ENCODE measurements around the gene PDRG1.

The PDRG1 gene

GRCh38 chr20:31951530-31952453, at the start of gene PDRG1:
TSS of gene PDRG1 (minus strand) at chr20:31952046. CDS start at chr20:31951961, 85 bp downstream.
- H3K36me3 ChIP-seq (ENCODE audit: insufficient read depth, low read length) = peaks cover 34% of the 10 kb centered on the region

DNA sequence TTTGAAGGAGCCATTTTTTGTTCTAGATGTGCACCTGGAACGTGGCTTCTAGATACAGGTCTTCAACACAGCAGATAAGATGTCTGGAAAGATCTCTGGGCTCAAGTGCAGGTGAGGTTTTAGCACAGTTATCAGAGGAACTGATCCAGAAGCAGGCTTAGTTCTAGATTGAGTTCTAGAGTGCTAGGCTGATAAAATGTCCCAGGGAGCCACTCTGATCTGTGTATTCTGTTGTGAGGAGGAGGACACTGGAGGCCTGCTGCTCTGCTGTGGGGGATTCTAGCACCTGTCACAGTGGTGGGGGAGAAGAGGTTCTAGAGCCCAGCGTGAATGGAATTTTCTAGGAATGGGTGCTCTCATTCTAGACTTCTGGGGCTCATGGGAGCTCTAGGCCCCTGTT, 46.4 kb upstream of the PDRG1 start:
- no peaks in the 10 kb centered on the region for H3K36me3 ChIP-seq (ENCODE audit: insufficient read depth, low read length)
- peaks cover 41% of the 10 kb centered on the region for H3K27me3 ChIP-seq (ENCODE audit: insufficient read depth, low read length)
- H3K4me3 ChIP-seq (ENCODE audit: low read length) = no peak overlapping the region
- H2AFZ ChIP-seq (ENCODE audit: low read depth, low read length) = no peak overlapping the region
- H3K9me3 ChIP-seq (ENCODE audit: low read length) = peaks cover 3% of the 10 kb centered on the region
- H3K4me1 ChIP-seq (ENCODE audit: insufficient read depth, low read length) = no peaks in the 10 kb centered on the region

More at GRCh38 chr20:31951530-31952453, at the start of gene PDRG1:
- Histone ChIP-seq H3K4me3 (ENCODE audit: low read length) (peak within 1 kb of the TSS; percentile 100), H3K4me1 (ENCODE audit: insufficient read depth, low read length) (peaks cover 14% of the 10 kb centered on the region), H3K9me3 (ENCODE audit: low read length) (peaks cover 6% of the 10 kb centered on the region), H3K27me3 (ENCODE audit: insufficient read depth, low read length) (peaks cover 3% of the 10 kb centered on the region), H2AFZ (ENCODE audit: low read depth, low read length) (peak within 1 kb of the TSS; percentile 84)

DNA sequence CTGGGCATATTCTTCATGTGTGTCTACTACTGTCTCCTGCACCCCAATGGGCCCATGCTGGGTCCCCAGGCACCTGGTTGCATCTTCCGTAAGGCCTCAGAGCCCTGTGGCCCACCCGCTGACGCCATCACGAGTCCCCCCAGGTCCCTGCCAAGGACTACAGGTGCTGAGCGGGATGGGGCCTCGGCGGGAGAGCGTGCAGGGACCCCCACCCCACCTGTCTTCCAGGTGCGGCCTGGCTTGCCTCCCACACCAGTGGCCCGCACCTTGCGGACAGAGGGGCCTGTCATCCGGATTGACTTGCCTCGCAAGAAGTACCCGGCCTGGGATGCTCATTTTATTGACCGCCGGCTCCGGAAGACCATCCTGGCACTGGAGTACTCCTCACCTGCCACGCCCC, 45.1 kb upstream of the PDRG1 start:
- no peak overlapping the region for H2AFZ ChIP-seq (ENCODE audit: low read depth, low read length)
- H3K9me3 ChIP-seq (ENCODE audit: low read length) = peaks cover 3% of the 10 kb centered on the region
- H3K27me3 ChIP-seq (ENCODE audit: insufficient read depth, low read length) = peaks cover 48% of the 10 kb centered on the region

GRCh38 chr20:31992086-31992485, 40.2 kb upstream of the PDRG1 start:
- Histone ChIP-seq H3K9me3 (ENCODE audit: low read length) (peaks cover 3% of the 10 kb centered on the region), H3K4me1 (ENCODE audit: insufficient read depth, low read length) (no peaks in the 10 kb centered on the region), H3K36me3 (ENCODE audit: insufficient read depth, low read length) (no peaks in the 10 kb centered on the region), H2AFZ (ENCODE audit: low read depth, low read length) (no peak overlapping the region), H3K4me3 (ENCODE audit: low read length) (no peak overlapping the region), H3K27me3 (ENCODE audit: insufficient read depth, low read length) (peaks cover 42% of the 10 kb centered on the region)

More for the DNA sequence above, 45.1 kb upstream of the PDRG1 start:
- H3K4me1 ChIP-seq (ENCODE audit: insufficient read depth, low read length) = no peaks in the 10 kb centered on the region
- no peaks in the 10 kb centered on the region for H3K36me3 ChIP-seq (ENCODE audit: insufficient read depth, low read length)
- H3K4me3 ChIP-seq (ENCODE audit: low read length) = no peak overlapping the region

DNA sequence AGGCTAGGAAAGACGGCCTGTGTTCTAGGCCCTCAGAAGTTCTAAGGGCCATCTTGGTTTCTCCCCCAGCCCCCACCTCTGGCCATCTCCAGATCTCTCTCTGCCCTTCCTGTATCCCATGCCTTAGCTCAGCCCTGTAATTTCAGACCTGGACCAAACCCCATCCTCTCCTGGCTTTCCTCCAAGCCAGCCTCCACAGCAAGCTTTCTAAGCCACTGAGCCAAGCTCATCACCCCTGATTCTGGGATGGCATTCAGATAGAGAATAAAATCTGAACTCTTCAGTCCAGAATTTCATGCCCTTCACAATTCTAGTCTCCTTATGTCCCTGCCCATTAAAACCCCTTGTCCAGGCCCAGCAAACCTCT, 39.5 kb upstream of the PDRG1 start:
- no peaks in the 10 kb centered on the region for H3K36me3 ChIP-seq (ENCODE audit: insufficient read depth, low read length)
- H2AFZ ChIP-seq (ENCODE audit: low read depth, low read length) = no peak overlapping the region
- peaks cover 36% of the 10 kb centered on the region for H3K27me3 ChIP-seq (ENCODE audit: insufficient read depth, low read length)
- H3K4me1 ChIP-seq (ENCODE audit: insufficient read depth, low read length) = no peaks in the 10 kb centered on the region
- no peaks in the 10 kb centered on the region for H3K9me3 ChIP-seq (ENCODE audit: low read length)
- no peak overlapping the region for H3K4me3 ChIP-seq (ENCODE audit: low read length)

DNA sequence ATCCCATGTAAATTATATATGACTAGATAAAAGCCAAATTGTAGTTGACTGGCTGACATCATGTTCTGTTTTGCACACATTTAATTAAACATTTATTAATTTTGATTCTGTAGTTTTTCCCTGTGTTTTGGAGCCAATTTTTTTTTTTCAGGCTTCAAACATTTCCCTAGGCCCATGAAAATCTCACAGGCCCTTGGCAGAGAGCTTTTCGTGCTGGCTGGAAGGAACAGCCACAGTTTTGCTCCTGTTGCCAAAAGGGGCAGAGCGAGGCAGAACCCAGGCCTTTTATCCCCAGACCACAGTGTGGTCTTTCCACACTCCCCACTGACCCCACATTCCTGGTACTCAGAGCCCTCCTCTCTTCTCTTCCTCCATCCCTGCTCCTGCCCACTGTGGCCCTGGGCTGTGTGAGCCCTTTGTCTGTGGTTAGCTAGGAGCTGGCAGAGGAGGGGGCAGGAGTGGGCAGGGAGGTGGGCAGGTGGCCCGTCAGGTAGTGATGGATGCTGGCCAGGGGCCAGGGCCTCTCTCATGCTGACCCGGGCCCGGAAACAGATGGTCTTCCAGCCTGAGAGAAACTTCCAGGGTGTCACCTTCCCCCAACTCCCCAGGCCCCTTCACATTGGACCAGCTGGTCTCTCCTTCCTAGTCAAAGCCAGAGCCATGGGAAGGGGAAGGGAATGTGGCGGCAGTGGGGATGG, 38.9 kb upstream of the PDRG1 start:
- Histone ChIP-seq H3K4me3 (ENCODE audit: low read length) (no peak overlapping the region), H3K27me3 (ENCODE audit: insufficient read depth, low read length) (peaks cover 32% of the 10 kb centered on the region), H2AFZ (ENCODE audit: low read depth, low read length) (no peak overlapping the region), H3K4me1 (ENCODE audit: insufficient read depth, low read length) (no peaks in the 10 kb centered on the region), H3K36me3 (ENCODE audit: insufficient read depth, low read length) (no peaks in the 10 kb centered on the region), H3K9me3 (ENCODE audit: low read length) (no peaks in the 10 kb centered on the region)

DNA sequence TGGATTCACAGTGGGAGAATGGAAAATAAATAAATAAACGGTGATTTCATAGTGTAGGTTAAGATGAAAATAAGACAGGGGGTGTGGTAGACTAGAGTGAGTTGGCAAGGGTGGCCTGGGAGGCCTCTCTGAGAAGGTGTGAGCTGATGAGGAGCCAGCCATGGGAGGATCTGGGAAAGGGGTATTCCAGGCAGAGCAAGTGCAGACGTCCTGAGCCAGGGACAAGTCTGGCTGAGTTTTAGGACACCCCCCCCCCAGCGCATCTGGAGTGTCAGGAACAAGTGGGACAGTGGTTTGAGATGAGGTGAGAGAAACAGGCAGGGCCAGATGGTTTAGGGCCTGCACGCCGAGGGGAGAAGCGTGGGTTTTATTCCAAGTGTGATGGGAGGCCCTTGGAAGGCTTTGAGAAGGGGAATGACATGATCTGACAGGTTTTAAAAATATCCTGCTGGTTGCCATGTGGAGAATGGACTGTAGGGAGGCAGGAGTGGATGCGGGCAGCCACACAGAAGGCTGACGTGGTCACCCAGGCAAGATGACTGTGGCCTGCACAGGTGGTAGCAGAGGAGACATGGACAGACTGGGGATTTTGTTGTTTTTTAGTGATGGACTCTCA, 37.3 kb upstream of the PDRG1 start:
- Histone ChIP-seq H3K4me3 (ENCODE audit: low read length) (no peak overlapping the region), H3K36me3 (ENCODE audit: insufficient read depth, low read length) (no peaks in the 10 kb centered on the region), H3K4me1 (ENCODE audit: insufficient read depth, low read length) (no peaks in the 10 kb centered on the region), H2AFZ (ENCODE audit: low read depth, low read length) (no peak overlapping the region), H3K27me3 (ENCODE audit: insufficient read depth, low read length) (peaks cover 15% of the 10 kb centered on the region), H3K9me3 (ENCODE audit: low read length) (no peaks in the 10 kb centered on the region)

GRCh38 chr20:31988430-31989015, 36.7 kb upstream of the PDRG1 start:
- H3K36me3 ChIP-seq (ENCODE audit: insufficient read depth, low read length) = no peaks in the 10 kb centered on the region
- peaks cover 9% of the 10 kb centered on the region for H3K27me3 ChIP-seq (ENCODE audit: insufficient read depth, low read length)
- H3K4me1 ChIP-seq (ENCODE audit: insufficient read depth, low read length) = no peaks in the 10 kb centered on the region
- H3K4me3 ChIP-seq (ENCODE audit: low read length) = no peak overlapping the region
- H2AFZ ChIP-seq (ENCODE audit: low read depth, low read length) = no peak overlapping the region
- H3K9me3 ChIP-seq (ENCODE audit: low read length) = no peaks in the 10 kb centered on the region

GRCh38 chr20:31987744-31988143, 35.9 kb upstream of the PDRG1 start:
- peaks cover 1% of the 10 kb centered on the region for H3K27me3 ChIP-seq (ENCODE audit: insufficient read depth, low read length)
- H3K9me3 ChIP-seq (ENCODE audit: low read length) = no peaks in the 10 kb centered on the region
- H3K4me1 ChIP-seq (ENCODE audit: insufficient read depth, low read length) = no peaks in the 10 kb centered on the region
- no peak overlapping the region for H3K4me3 ChIP-seq (ENCODE audit: low read length)
- H3K36me3 ChIP-seq (ENCODE audit: insufficient read depth, low read length) = no peaks in the 10 kb centered on the region
- no peak overlapping the region for H2AFZ ChIP-seq (ENCODE audit: low read depth, low read length)

GRCh38 chr20:31984981-31985471, 33.2 kb upstream of the PDRG1 start:
- no peaks in the 10 kb centered on the region for H3K9me3 ChIP-seq (ENCODE audit: low read length)
- H3K4me1 ChIP-seq (ENCODE audit: insufficient read depth, low read length) = no peaks in the 10 kb centered on the region
- no peaks in the 10 kb centered on the region for H3K27me3 ChIP-seq (ENCODE audit: insufficient read depth, low read length)
- H2AFZ ChIP-seq (ENCODE audit: low read depth, low read length) = no peak overlapping the region
- H3K4me3 ChIP-seq (ENCODE audit: low read length) = no peak overlapping the region
- no peaks in the 10 kb centered on the region for H3K36me3 ChIP-seq (ENCODE audit: insufficient read depth, low read length)

DNA sequence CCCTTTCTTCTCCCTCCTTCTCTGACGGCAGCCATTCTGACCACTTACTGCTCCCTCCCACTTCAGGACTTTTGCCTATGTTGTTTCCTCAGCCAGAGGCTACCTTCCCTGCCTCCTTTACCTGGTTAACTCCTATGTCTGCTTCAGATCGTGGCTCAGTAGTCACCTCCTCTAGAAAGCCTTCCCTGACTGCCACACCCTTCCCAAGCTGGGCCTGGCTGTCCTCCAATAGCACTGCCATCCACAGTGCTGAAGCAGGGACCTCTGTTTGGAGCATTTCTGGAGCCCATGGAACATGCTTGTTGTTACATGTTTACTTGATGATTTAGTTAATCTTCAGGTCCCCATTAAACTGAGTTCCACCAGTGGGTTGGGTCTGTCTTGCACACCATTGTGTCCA, 29.9 kb upstream of the PDRG1 start:
- H3K9me3 ChIP-seq (ENCODE audit: low read length) = no peaks in the 10 kb centered on the region
- no peak overlapping the region for H3K4me3 ChIP-seq (ENCODE audit: low read length)
- no peaks in the 10 kb centered on the region for H3K27me3 ChIP-seq (ENCODE audit: insufficient read depth, low read length)
- H3K4me1 ChIP-seq (ENCODE audit: insufficient read depth, low read length) = no peaks in the 10 kb centered on the region
- H2AFZ ChIP-seq (ENCODE audit: low read depth, low read length) = no peak overlapping the region
- no peaks in the 10 kb centered on the region for H3K36me3 ChIP-seq (ENCODE audit: insufficient read depth, low read length)

- Histone ChIP-seq H3K4me3 (ENCODE audit: low read length) (no peak overlapping the region), H3K36me3 (ENCODE audit: insufficient read depth, low read length) (no peaks in the 10 kb centered on the region), H3K9me3 (ENCODE audit: low read length) (no peaks in the 10 kb centered on the region), H3K27me3 (ENCODE audit: insufficient read depth, low read length) (no peaks in the 10 kb centered on the region), H3K4me1 (ENCODE audit: insufficient read depth, low read length) (peaks cover 6% of the 10 kb centered on the region), H2AFZ (ENCODE audit: low read depth, low read length) (no peak overlapping the region)
Measured at GRCh38 chr20:31979713-31980426, 28.0 kb upstream of the PDRG1 start.

All from neuron (in vitro differentiated cells).